ENCODE measurements around the gene MYO10. TPM values are rescaled to one million over a fixed set of nuclear protein-coding genes. Genes with fewer than 3 reads are reported as not detected.

The MYO10 gene
- total RNA-seq, 4 donors from 2014 or later = 3.4 to 28.7 (median 13.4) TPM

DNA sequence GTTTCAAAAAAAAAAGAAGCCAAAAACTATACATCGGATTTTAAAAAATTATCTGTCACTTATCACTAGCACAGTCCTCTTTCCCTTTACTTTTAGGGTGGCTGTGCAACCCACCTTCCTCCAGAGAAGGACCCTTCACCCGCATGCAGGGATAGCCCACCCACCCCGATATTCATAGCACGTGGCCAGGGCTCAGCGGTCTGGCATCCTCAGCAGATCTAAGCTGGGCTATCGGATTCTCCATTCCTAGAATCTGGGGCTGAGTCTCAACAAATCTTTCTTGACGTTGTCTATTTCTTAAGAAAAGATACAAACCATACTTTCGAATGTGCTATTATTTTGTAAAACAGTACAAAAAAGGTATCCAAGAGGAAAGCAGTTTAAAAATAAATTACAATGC, 70.9 kb downstream of the MYO10 start:
- no peak for TF ChIP-seq POLR2A (IDR thresholded peaks at IDR 0.05)
- TF ChIP-seq, protein P1, sequence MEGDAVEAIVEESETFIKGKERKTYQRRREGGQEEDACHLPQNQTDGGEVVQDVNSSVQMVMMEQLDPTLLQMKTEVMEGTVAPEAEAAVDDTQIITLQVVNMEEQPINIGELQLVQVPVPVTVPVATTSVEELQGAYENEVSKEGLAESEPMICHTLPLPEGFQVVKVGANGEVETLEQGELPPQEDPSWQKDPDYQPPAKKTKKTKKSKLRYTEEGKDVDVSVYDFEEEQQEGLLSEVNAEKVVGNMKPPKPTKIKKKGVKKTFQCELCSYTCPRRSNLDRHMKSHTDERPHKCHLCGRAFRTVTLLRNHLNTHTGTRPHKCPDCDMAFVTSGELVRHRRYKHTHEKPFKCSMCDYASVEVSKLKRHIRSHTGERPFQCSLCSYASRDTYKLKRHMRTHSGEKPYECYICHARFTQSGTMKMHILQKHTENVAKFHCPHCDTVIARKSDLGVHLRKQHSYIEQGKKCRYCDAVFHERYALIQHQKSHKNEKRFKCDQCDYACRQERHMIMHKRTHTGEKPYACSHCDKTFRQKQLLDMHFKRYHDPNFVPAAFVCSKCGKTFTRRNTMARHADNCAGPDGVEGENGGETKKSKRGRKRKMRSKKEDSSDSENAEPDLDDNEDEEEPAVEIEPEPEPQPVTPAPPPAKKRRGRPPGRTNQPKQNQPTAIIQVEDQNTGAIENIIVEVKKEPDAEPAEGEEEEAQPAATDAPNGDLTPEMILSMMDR (IDR thresholded peaks at IDR 0.05 in 4 of 5, conservative IDR thresholded peaks at IDR 0.05 in 1 of 5) = no peak
- ATAC-seq (no peak), DNase-seq (no peak)
- Histone ChIP-seq H3K4me3 (no peak overlapping the region), H3K9me3 (no peaks in the 10 kb centered on the region), H3K27me3 (no peaks in the 10 kb centered on the region), H3K4me1 (peaks cover 0 to 7% of the 10 kb centered on the region in 2 donors), H3K27ac (no peak overlapping the region), H3K36me3 (no peaks in the 10 kb centered on the region)
- intact Hi-C loops (cut with DNase I; ENCODE audit: low total_unique reads) = no loop called here
- in situ Hi-C loops (cut with MboI; ENCODE audit: low sequenced_read_pairs in 4 of 4) = no loop called here

DNA sequence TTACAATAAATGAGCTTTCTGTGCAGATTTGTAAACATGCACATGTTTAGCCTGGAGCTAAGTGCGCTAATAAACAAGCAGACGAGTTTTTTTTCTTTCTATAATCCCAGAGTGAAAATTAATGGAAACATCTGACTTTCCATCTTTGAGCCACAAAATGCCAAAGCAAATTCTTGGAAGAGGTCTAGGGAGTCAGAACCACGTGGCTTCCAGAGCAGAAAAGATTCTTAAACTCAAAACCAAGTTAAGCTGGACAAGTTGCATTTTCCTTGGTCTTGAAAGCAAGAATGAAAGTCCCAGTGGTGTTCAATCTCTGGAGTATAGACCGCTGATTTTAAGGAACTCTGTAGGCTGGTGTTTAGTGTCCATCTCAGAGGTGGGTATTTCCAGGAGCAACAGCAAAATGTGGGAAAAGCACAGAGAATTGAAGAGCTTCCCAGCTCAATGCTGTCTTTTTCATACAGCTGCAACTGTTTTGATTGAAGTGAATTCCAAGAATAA, 71.4 kb downstream of the MYO10 start:
- DNase-seq = no peak
- intact Hi-C loops (cut with DNase I; ENCODE audit: low total_unique reads) (no loop called here), in situ Hi-C loops (cut with MboI; ENCODE audit: low sequenced_read_pairs in 4 of 4) (no loop called here)
- no peak overlapping the region for H3K27ac ChIP-seq
- no peaks in the 10 kb centered on the region for H3K9me3 ChIP-seq
- no peak for TF ChIP-seq POLR2A (IDR thresholded peaks at IDR 0.05)
- TF ChIP-seq, protein P1 (IDR thresholded peaks at IDR 0.05 in 4 of 5, conservative IDR thresholded peaks at IDR 0.05 in 1 of 5) = no peak
- no peaks in the 10 kb centered on the region for H3K27me3 ChIP-seq
- peaks cover 0 to 7% of the 10 kb centered on the region in 2 donors for H3K4me1 ChIP-seq
- ATAC-seq = no peak
- no peak overlapping the region for H3K4me3 ChIP-seq
- H3K36me3 ChIP-seq = no peaks in the 10 kb centered on the region

DNA sequence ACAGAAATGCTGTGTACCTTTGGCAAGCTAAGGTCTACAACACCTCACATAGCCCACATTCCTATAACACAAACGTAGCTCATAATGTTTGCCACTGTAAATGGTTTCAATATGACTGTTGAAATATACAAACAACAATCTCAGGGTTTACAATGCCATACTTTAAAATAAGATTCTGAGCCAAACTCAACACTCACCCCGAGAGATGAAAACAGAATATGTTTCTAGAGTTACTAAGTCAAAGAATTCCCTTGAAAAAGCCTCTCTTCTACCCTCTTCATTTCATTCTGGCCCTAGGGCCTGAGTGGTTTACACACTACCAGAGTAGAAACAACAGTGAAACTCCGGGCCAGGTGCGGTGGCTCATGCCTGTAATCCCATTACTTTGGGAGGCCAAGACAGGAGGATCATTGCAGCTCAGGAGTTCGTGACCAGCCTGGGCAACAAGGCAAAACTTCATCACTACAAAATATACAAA, 72.6 kb downstream of the MYO10 start:
- Histone ChIP-seq H3K4me3 (no peak overlapping the region), H3K27ac (no peak overlapping the region), H3K27me3 (no peaks in the 10 kb centered on the region), H3K9me3 (no peaks in the 10 kb centered on the region), H3K4me1 (peaks cover 0 to 7% of the 10 kb centered on the region in 2 donors), H3K36me3 (no peaks in the 10 kb centered on the region)
- intact Hi-C loops (cut with DNase I; ENCODE audit: low total_unique reads) = no loop called here
- TF ChIP-seq, protein P1 (IDR thresholded peaks at IDR 0.05 in 4 of 5, conservative IDR thresholded peaks at IDR 0.05 in 1 of 5) = no peak
- no peak for TF ChIP-seq POLR2A (IDR thresholded peaks at IDR 0.05)
- DNase-seq (no peak), ATAC-seq (no peak)
- in situ Hi-C loops (cut with MboI; ENCODE audit: low sequenced_read_pairs in 4 of 4) = no loop called here

DNA sequence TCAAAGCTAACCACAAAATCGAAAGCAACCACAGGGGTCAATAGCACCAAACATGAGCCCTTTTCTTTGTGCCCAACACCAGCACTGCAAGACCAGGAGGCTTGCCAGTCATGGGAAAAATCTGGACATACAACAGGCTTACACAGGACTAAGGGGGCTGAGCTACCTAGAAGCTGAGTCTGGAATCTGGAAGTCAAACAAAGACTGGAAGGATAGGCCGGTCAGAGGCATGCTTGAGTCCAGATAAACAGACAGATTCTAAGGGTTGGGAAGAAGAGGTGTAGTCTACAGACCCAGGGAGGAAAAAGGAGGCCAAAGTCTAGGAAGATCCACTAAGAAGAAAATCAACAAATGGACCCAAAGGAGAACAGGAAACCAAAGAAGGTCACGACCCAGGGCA, 73.3 kb downstream of the MYO10 start:
- in situ Hi-C loops (cut with MboI; ENCODE audit: low sequenced_read_pairs in 4 of 4) (no loop called here), intact Hi-C loops (cut with DNase I; ENCODE audit: low total_unique reads) (no loop called here)
- Histone ChIP-seq H3K36me3 (no peaks in the 10 kb centered on the region), H3K9me3 (no peaks in the 10 kb centered on the region), H3K27me3 (no peaks in the 10 kb centered on the region), H3K27ac (no peak overlapping the region), H3K4me1 (peaks cover 0 to 7% of the 10 kb centered on the region in 2 donors), H3K4me3 (no peak overlapping the region)
- ATAC-seq = no peak
- DNase-seq = no peak
- TF ChIP-seq POLR2A (IDR thresholded peaks at IDR 0.05) = no peak
- TF ChIP-seq, protein P1 (IDR thresholded peaks at IDR 0.05 in 4 of 5, conservative IDR thresholded peaks at IDR 0.05 in 1 of 5) = no peak

DNA sequence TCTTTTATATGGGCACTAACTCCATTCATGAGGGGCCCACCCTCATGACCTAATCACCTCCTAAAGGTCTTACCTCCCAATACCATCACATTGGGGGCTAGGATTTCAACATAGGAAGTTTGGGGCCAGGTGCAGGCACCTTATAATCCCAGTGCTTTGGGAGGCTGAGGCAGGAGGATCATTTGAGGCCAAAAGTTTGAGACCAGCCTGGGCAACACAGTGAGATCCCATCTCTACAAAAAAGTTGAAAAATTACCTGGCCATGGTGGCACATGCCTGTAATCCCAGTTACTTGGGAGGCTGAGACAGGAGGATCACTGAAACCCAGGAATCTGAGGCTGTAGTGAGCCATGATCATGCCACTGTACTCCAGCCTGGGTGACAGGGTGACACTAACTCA, 76.7 kb downstream of the MYO10 start:
- Histone ChIP-seq H3K27ac (no peak overlapping the region), H3K4me1 (peaks cover 0 to 5% of the 10 kb centered on the region in 2 donors), H3K36me3 (no peaks in the 10 kb centered on the region), H3K4me3 (no peak overlapping the region), H3K27me3 (no peaks in the 10 kb centered on the region), H3K9me3 (no peaks in the 10 kb centered on the region)
- ATAC-seq (no peak), DNase-seq (no peak)
- in situ Hi-C loops (cut with MboI; ENCODE audit: low sequenced_read_pairs in 4 of 4) (no loop called here), intact Hi-C loops (cut with DNase I; ENCODE audit: low total_unique reads) (no loop called here)
- TF ChIP-seq, protein P1 (IDR thresholded peaks at IDR 0.05 in 4 of 5, conservative IDR thresholded peaks at IDR 0.05 in 1 of 5) = no peak
- TF ChIP-seq POLR2A (IDR thresholded peaks at IDR 0.05) = no peak
